WTC11 (cell line): Measurements from ENCODE around the gene IRF2. TPM values are rescaled to one million over a fixed set of nuclear protein-coding genes. Genes with fewer than 3 reads are reported as not detected.
"Not testable (repeated sequence)": the region's sequence is repeated elsewhere in the genome, so short reads cannot be mapped to it uniquely, and the experiment has no call there.

Experiments used
- ATAC-seq: fragments of 200-7000 bp; cut with Tn5 transposase; 2 replicates; pipeline ENCODE4 v1.10.0; 2021; ENCODE audit warnings: mild to moderate bottlenecking, moderate library complexity
- CTCF ChIA-PET: fragments of 300-600 bp; sonication (Branson Sonifier 250); formaldehyde crosslinking; loops from one replicate; lab custom pipeline; 2021; ENCODE audit warnings: antibody characterized with exemption; lab: Charles Lee
- POLR2A ChIA-PET: fragments of 350-600 bp; sonication (Branson Sonifier 250); formaldehyde crosslinking; loops from one replicate; lab custom pipeline; 2021; ENCODE audit warnings: antibody characterized with exemption; lab: Charles Lee
- DNase-seq: peaks from one replicate; pipeline ENCODE4 v3.0.0; 2021; ENCODE audit warnings: low spot score
- H3K27ac Mint-ChIP-seq: 2 replicates; pipeline ENCODE4 v1.8.0; 2021; ENCODE audit warnings: mixed read lengths
- H3K27me3 Mint-ChIP-seq: 2 replicates; pipeline ENCODE4 v1.8.0; 2021; ENCODE audit warnings: low read depth, mild to moderate bottlenecking, moderate library complexity, mixed read lengths
- H3K36me3 Mint-ChIP-seq: 2 replicates; pipeline ENCODE4 v1.8.0; 2021; ENCODE audit warnings: mixed read lengths
- H3K4me1 Mint-ChIP-seq: 2 replicates; pipeline ENCODE4 v1.8.0; 2022; ENCODE audit warnings: mixed read lengths
- H3K4me3 Mint-ChIP-seq: 2 replicates; pipeline ENCODE4 v1.8.0; 2021; ENCODE audit warnings: mild to moderate bottlenecking, moderate library complexity, mixed read lengths
- H3K9me3 Mint-ChIP-seq: 2 replicates; pipeline ENCODE4 v1.8.0; 2021; ENCODE audit warnings: mixed read lengths
- AR ChIP-seq: fragments of 250-450 bp; sonication (Bioruptor Pico); IDR thresholded peaks from 2 replicates; pipeline ENCODE4 v1.9.0; 2021; ENCODE audit warnings: mild to moderate bottlenecking
- CREB1 ChIP-seq: sonication (generic); formaldehyde crosslinking; IDR thresholded peaks from 2 replicates; pipeline ENCODE4 v1.8.0; 2023; ENCODE audit warnings: mild to moderate bottlenecking, missing genetic modification reagents
- CREM ChIP-seq: sonication (generic); formaldehyde crosslinking; IDR thresholded peaks from 2 replicates; pipeline ENCODE4 v1.8.1; 2022; ENCODE audit warnings: mild to moderate bottlenecking, missing genetic modification reagents, moderate library complexity
- E2F5 ChIP-seq: sonication (generic); formaldehyde crosslinking; IDR thresholded peaks from 2 replicates; pipeline ENCODE4 v1.8.1; 2022; ENCODE audit warnings: mild to moderate bottlenecking, moderate library complexity, missing genetic modification reagents
- ETV6 ChIP-seq: sonication (generic); formaldehyde crosslinking; IDR thresholded peaks from 2 replicates; pipeline ENCODE4 v1.8.1; 2022; ENCODE audit warnings: mild to moderate bottlenecking, missing genetic modification reagents
- GABPB1 ChIP-seq: sonication (generic); formaldehyde crosslinking; IDR thresholded peaks from 2 replicates; pipeline ENCODE4 v1.8.1; 2023; ENCODE audit warnings: mild to moderate bottlenecking, missing genetic modification reagents
- HMGXB4 ChIP-seq: sonication (generic); formaldehyde crosslinking; IDR thresholded peaks from 2 replicates; pipeline ENCODE4 v1.8.1; 2023; ENCODE audit warnings: mild to moderate bottlenecking, moderate library complexity, missing genetic modification reagents
- JUN ChIP-seq: sonication (generic); formaldehyde crosslinking; IDR thresholded peaks from 2 replicates; pipeline ENCODE4 v1.8.0; 2023; ENCODE audit warnings: mild to moderate bottlenecking, missing genetic modification reagents
- MLX ChIP-seq: sonication (generic); formaldehyde crosslinking; IDR thresholded peaks from 2 replicates; pipeline ENCODE4 v1.8.1; 2023; ENCODE audit warnings: mild to moderate bottlenecking, missing genetic modification reagents, moderate library complexity
- PRDM15 ChIP-seq: sonication (generic); formaldehyde crosslinking; IDR thresholded peaks from 2 replicates; pipeline ENCODE4 v1.8.0; 2022; ENCODE audit warnings: missing genetic modification reagents
- RELA ChIP-seq: sonication (generic); formaldehyde crosslinking; IDR thresholded peaks from 2 replicates; pipeline ENCODE4 v1.8.1; 2022; ENCODE audit warnings: missing genetic modification reagents, mild to moderate bottlenecking, borderline replicate concordance
- RORB ChIP-seq: fragments of 250-450 bp; sonication (Bioruptor Pico); IDR thresholded peaks from 2 replicates; pipeline ENCODE4 v1.9.0; 2021; ENCODE audit warnings: mild to moderate bottlenecking
- STAT6 ChIP-seq: sonication (generic); formaldehyde crosslinking; conservative IDR thresholded peaks from 2 replicates; pipeline ENCODE4 v1.8.1; 2023; ENCODE audit warnings: mild to moderate bottlenecking, low read depth, missing genetic modification reagents, moderate library complexity
- USF1 ChIP-seq: sonication (generic); formaldehyde crosslinking; IDR thresholded peaks from 2 replicates; pipeline ENCODE4 v1.8.0; 2022; ENCODE audit warnings: mild to moderate bottlenecking, missing genetic modification reagents
- ZNF219 ChIP-seq: sonication (generic); formaldehyde crosslinking; IDR thresholded peaks from 2 replicates; pipeline ENCODE4 v1.8.0; 2023; ENCODE audit warnings: missing genetic modification reagents, mild to moderate bottlenecking, borderline replicate concordance
- total RNA-seq: library from RNA; stranded (reverse); gene quantifications from 3 replicates; pipeline ENCODE4 v1.2.3, GENCODE V29; 2021

IRF2 gene
- total RNA-seq, 1 experiment from 2014 or later: 11.8 TPM

- Mint-ChIP-seq H3K4me3 (no peak overlapping the region), H3K4me1 (peaks cover 57% of the 10 kb centered on the region), H3K9me3 (peaks cover 13% of the 10 kb centered on the region; the same call in 1 of the 2 replicates), H3K27ac (peak overlapping the region; percentile 50), H3K36me3 (peaks cover 7% of the 10 kb centered on the region), H3K27me3 (no peaks in the 10 kb centered on the region)
- no peak for ATAC-seq
- TF ChIP-seq AR (CRISPR knock-in tag) (no peak), GABPB1 (CRISPR knock-in tag) (0 out of 2 replicates have a peak, but pooled peaks have one; percentile 22)
- DNase-seq: no peak
- ChIA-PET POLR2A (no interaction called here), CTCF (interaction anchor here (1.2 kb wide), 1 partner anchor 118 kb away, joined by 3 read pairs; no protein-coding TSS in a partner anchor)
Observed at GRCh38 chr4:184382189-184382846, 92.0 kb downstream of the IRF2 start.

- DNase-seq: no peak
- POLR2A ChIA-PET: no interaction called here
- peaks cover 10% of the 10 kb centered on the region for H3K36me3 Mint-ChIP-seq
- CTCF ChIA-PET: no interaction called here
- TF ChIP-seq CREB1 (CRISPR knock-in tag) (no peak), STAT6 (CRISPR knock-in tag) (no peak), PRDM15 (CRISPR knock-in tag) (no peak), RELA (no peak), USF1 (CRISPR knock-in tag) (no peak), MLX (CRISPR knock-in tag) (no peak), HMGXB4 (CRISPR knock-in tag) (no peak), ZNF219 (no peak), RORB (CRISPR knock-in tag) (no peak), CREM (CRISPR knock-in tag) (no peak), GABPB1 (CRISPR knock-in tag) (no peak), ETV6 (CRISPR knock-in tag) (no peak), E2F5 (CRISPR knock-in tag) (no peak), JUN (CRISPR knock-in tag) (no peak)
- no peak for ATAC-seq
- H3K4me3 Mint-ChIP-seq: no peak overlapping the region
- no peak overlapping the region for H3K27ac Mint-ChIP-seq
- peaks cover 18% of the 10 kb centered on the region for H3K9me3 Mint-ChIP-seq
- no peaks in the 10 kb centered on the region for H3K27me3 Mint-ChIP-seq
- peaks cover 45% of the 10 kb centered on the region for H3K4me1 Mint-ChIP-seq
Observed at GRCh38 chr4:184380707-184381106, 93.6 kb downstream of the IRF2 start.

- POLR2A ChIA-PET, H3K4me3 Mint-ChIP-seq, ATAC-seq, CTCF ChIA-PET, H3K36me3 Mint-ChIP-seq, DNase-seq, H3K27ac Mint-ChIP-seq, H3K27me3 Mint-ChIP-seq: not testable (repeated sequence)
- Mint-ChIP-seq H3K9me3 (peaks cover 18% of the 10 kb centered on the region), H3K4me1 (peaks cover 40% of the 10 kb centered on the region)
Observed at GRCh38 chr4:184380214-184380613, 94.1 kb downstream of the IRF2 start.
